ENCODE data around the gene ZNF17.

- TF ChIP-seq CTCF (IDR thresholded peaks at IDR 0.05; ENCODE audit: low read length) = no peak
- no peak for TF ChIP-seq EZH2phosphoT487 (IDR thresholded peaks at IDR 0.05; ENCODE audit: low read length)
- TF ChIP-seq EZH2 (optimal IDR thresholded peaks at IDR 0.05; ENCODE audit: low read depth, low read length) = no peak
Measured at GRCh38 chr19:57376151-57376550, 34.8 kb upstream of the ZNF17 start.

All from MM.1S (cell line).